ENCODE results near the gene KRTAP10-1.
"Not testable (repeated sequence)": the region's sequence is repeated elsewhere in the genome, so short reads cannot be mapped to it uniquely, and the experiment has no call there.

The KRTAP10-1 gene

DNA sequence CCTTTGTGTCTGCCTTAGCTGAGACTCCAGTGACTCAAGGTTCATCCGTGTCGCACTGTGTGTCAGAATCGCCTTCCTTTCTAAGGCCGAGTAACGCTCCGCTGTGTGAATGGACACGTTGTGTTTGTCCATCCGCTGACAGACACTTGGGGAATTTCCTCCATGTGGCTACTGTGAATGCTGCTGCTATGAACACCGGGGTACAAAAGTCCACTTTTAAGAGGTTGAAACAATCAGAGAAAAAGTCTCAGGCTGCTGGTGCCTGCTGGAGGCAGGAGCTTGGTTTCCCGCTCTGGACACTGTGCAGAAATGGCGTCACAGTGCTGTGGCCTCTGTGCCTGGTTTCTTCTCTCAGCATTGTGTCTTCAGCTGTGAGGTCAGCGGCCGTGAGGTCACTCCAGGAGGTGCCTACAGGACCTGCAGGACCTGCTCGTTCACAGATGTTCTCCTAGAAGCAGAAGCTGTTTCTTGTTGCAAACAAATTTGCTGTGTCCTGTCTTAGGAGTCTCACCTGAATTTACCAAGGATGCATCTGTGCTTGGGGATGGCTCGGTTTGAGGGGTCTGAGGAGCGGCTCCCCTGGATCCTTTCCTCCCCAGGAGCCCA, 34.2 kb downstream of the KRTAP10-1 start:
- TF ChIP-seq, protein P1, sequence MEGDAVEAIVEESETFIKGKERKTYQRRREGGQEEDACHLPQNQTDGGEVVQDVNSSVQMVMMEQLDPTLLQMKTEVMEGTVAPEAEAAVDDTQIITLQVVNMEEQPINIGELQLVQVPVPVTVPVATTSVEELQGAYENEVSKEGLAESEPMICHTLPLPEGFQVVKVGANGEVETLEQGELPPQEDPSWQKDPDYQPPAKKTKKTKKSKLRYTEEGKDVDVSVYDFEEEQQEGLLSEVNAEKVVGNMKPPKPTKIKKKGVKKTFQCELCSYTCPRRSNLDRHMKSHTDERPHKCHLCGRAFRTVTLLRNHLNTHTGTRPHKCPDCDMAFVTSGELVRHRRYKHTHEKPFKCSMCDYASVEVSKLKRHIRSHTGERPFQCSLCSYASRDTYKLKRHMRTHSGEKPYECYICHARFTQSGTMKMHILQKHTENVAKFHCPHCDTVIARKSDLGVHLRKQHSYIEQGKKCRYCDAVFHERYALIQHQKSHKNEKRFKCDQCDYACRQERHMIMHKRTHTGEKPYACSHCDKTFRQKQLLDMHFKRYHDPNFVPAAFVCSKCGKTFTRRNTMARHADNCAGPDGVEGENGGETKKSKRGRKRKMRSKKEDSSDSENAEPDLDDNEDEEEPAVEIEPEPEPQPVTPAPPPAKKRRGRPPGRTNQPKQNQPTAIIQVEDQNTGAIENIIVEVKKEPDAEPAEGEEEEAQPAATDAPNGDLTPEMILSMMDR (IDR thresholded peaks at IDR 0.05; ENCODE audit: control insufficient read depth, insufficient read depth, low read depth, low read length, missing control alignments): no peak
- H3K4me3 ChIP-seq (ENCODE audit: control insufficient read depth, low read depth, low read length): no peak overlapping the region
- DNase-seq (ENCODE audit: low read depth): no peak

DNA sequence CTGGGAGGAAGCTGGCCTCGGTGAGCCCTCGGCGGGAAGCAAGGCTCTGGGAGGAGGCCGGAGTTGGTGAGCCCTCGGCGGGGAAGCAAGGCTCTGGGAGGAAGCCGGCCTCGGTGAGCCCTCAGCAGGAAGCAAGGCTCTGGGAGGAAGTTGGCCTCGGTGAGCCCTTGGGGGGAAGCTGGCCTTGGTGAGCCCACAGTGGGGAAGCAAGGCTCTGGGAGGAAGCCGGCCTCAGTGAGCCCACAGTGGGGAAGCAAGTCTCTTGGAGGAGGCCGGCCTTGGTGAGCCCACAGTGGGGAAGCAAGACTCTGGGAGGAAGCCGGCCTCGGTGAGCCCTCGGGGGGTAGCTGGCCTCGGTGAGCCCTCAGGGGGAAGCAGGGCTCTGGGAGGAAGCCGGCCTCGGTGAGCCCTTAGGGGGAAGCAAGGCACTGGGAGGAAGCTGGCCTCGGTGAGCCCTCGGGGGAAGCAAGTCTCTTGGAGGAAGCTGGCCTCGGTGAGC, 36.0 kb downstream of the KRTAP10-1 start:
- no peak overlapping the region for H3K4me3 ChIP-seq (ENCODE audit: control insufficient read depth, low read depth, low read length)
- TF ChIP-seq, protein P1 (IDR thresholded peaks at IDR 0.05; ENCODE audit: control insufficient read depth, insufficient read depth, low read depth, low read length, missing control alignments): no peak
- no peak for DNase-seq (ENCODE audit: low read depth)

DNA sequence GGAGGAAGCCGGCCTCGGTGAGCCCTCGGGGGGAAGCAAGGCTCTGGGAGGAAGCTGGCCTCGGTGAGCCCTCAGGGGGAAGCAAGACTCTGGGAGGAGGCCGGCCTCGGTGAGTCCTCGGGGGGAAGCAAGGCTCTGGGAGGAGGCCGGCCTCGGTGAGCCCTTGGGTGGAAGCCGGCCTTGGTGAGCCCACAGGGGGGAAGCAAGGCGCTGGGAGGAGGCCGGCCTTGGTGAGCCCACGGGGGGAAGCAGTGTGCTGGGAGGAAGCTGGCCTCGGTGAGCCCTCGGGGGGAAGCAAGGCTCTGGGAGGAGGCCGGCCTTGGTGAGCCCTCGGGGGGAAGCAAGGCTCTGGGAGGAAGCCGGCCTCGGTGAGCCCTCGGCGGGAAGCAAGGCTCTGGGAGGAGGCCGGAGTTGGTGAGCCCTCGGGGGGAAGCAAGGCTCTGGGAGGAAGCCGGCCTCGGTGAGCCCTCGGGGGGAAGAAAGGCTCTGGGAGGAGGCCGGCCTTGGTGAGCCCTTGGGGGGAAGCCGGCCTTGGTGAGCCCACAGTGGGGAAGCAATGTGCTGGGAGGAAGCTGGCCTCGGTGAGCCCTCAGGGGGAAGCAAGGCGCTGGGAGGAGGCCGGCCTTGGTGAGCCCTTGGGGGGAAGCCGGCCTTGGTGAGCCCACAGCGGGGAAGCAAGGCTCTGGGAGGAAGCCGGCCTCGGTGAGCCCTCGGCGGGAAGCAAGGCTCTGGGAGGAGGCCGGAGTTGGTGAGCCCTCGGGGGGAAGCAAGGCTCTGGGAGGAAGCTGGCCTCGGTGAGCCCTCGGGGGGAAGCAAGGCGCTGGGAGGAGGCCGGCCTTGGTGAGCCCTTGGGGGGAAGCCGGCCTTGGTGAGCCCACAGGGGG, 36.7 kb downstream of the KRTAP10-1 start:
- not testable (repeated sequence) for H3K4me3 ChIP-seq (ENCODE audit: control insufficient read depth, low read depth, low read length); DNase-seq (ENCODE audit: low read depth)

DNA sequence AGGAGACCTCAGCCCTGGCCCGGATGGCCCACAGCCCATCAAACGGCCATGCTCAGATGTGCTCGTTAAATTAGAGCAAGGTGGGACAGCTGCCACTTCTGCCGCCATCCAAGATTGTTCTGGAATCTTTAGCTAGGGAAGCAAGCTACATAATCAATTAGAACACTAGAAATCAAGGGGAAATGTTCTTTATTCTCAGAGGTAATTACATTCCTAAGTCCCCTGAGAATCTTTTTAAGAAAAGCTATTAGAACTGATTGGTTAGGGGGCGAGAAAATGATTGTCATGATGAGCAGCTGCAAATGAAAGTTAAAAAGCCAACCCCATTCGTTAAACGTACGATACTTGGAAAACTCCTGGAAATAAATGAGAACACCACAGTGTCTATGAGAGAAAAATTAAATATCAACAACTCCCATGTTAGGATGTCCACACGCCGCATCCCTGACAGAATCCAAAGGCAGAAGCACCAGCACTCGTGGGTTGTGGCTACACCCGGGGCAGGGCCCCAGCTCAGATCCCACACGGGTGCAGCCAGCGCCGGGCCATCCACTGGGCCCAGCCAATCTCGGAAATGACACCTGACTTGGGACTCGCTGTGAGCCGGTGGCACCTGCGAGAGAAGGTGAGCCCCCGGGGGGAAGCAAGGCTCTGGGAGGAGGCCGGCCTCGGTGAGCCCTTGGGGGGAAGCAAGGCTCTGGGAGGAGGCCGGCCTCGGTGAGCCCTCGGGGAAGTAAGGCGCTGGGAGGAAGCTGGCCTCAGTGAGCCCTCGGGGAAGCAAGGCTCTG, 37.6 kb downstream of the KRTAP10-1 start:
- H3K4me3 ChIP-seq (ENCODE audit: control insufficient read depth, low read depth, low read length): no peak overlapping the region
- TF ChIP-seq, protein P1 (IDR thresholded peaks at IDR 0.05; ENCODE audit: control insufficient read depth, insufficient read depth, low read depth, low read length, missing control alignments): no peak
- DNase-seq (ENCODE audit: low read depth): no peak

DNA sequence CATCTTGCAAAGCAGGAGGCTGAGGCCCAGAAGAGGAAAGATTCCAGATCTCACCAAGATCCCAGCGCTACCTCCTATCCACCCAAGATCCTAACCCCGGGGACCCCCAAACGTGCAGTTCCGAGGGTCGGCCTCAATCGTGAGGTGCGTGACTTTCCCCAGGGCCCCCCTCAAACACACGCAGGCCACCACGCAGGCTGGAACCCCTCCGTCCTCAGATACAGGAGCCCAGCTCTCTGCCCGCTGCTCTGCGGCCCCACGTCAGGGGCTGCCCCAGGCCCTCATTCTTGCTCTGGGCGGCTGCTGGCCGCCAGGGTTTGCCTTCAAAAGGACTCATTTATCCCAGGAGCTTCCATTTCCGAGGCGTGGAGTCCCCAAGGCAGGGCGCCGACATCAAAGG, 39.9 kb downstream of the KRTAP10-1 start:
- no peak for DNase-seq (ENCODE audit: low read depth)

DNA sequence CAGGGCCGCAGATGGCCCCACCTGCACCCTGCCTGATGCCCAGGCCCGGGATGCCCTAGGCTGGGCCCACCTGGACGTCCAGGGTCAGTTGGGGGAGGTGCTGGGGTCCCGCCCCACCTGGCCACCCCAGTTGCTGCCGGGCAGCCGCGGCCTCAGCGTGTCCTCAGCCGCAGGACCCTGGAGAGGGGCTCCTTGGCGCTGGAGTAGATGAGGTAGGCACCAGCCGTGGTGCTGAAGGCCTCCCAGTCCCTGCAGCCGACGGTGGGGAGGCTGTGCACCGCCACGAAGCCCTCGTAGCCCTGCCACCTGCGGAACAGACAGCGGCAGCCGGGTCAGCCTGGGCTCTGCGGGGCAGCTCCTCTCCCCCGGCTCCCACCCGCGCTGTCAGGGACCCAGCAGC, 40.4 kb downstream of the KRTAP10-1 start:
- no peak overlapping the region for H3K4me3 ChIP-seq (ENCODE audit: control insufficient read depth, low read depth, low read length)
- DNase-seq (ENCODE audit: low read depth): no peak
- TF ChIP-seq, protein P1 (IDR thresholded peaks at IDR 0.05; ENCODE audit: control insufficient read depth, insufficient read depth, low read depth, low read length, missing control alignments): no peak

More for the DNA sequence above, 39.9 kb downstream of the KRTAP10-1 start:
- H3K4me3 ChIP-seq (ENCODE audit: control insufficient read depth, low read depth, low read length): no peak overlapping the region
- TF ChIP-seq, protein P1 (IDR thresholded peaks at IDR 0.05; ENCODE audit: control insufficient read depth, insufficient read depth, low read depth, low read length, missing control alignments): no peak

Data from AG09309 (cell line).